NCI-H69 (cell line): ENCODE data around the gene DCUN1D5.
"Not testable (repeated sequence)": the region's sequence is repeated elsewhere in the genome, so short reads cannot be mapped to it uniquely, and the experiment has no call there.

ENCODE experiments used
- DNase-seq: peaks from one replicate; lab custom pipeline; 2025; lab: John Stamatoyannopoulos, UW

The DCUN1D5 gene

GRCh38 chr11:103055221-103055890 is 36.6 kb downstream of the DCUN1D5 start:
- DNase-seq: peak; percentile 65

- no peak for DNase-seq
Observed at GRCh38 chr11:103053997-103054396, 38.0 kb downstream of the DCUN1D5 start.

GRCh38 chr11:103051981-103052380 is 40.0 kb downstream of the DCUN1D5 start:
- no peak for DNase-seq

DNA sequence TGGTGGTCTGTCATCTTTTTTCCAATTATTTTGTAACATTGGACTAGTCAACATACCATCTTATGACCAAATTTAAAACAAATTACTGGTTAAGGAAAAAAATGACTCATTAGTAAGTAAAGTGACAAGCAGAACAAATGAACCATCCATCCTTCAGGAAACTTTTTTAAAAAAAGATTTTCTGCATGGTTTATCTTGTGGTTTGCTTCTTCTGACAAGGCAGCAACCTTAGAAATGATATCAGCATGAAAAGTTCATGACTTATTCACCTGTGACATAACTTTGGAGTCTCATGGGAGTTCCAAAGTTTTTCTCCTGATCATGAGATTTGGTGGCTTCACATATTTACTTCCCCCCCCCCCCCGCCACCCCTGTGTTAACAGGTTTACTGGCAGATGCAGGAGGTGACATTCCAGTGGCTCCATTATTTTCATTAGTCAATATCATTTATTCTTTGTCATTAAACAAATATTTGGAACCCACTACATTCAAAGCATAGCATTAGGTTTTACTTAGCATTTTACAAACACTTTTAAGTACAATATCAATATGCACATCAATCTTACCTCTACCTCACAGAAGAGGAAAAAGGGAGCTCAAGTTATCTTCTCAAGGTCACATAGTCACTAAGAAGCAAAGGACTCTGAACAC is 40.7 kb downstream of the DCUN1D5 start:
- no peak for DNase-seq

DNA sequence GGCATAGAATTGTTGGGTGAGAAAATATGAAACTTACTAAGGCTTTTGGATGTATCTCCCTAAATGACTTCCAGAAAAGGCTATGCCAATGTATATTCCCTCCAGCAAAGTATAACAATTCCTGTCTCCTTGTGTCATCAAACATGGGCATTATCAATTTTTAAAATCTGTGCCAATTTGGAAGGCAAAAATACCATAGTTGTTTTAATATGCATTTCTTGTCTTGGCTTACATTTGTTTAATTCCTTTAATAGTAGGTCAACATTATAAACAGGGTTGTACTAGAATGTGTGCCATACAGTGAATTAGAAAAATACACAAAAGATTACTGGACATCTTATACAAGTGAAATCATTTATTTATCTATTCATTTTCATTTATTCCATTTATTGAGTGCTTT is 41.6 kb downstream of the DCUN1D5 start:
- DNase-seq: no peak

- DNase-seq: no peak
Observed at GRCh38 chr11:103047837-103048236, 44.1 kb downstream of the DCUN1D5 start.

- DNase-seq: no peak
Observed at GRCh38 chr11:103043826-103044678, 47.9 kb downstream of the DCUN1D5 start.

- no peak for DNase-seq
Observed at GRCh38 chr11:103042161-103042560, 49.8 kb downstream of the DCUN1D5 start.

- DNase-seq: peak; percentile 77
Observed at GRCh38 chr11:103035791-103036434, 56.0 kb downstream of the DCUN1D5 start.

DNA sequence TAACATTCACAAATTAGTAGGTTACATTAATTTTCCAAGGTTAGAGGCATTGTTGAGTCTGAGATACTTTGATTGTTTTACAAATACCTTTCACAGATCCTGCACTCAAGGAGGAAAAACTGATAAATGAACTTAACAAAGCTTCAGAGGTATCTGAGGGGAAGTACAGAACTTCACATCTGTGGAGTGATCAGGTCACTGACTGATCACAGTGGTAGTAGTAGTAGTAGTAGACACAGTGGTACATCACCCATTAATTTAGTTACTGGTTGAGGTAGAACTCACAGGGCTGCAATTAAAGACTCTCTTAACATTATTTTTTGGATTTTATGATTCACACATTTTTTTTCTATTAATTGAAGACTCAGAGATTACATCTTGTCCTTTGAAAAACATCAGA is 56.7 kb downstream of the DCUN1D5 start:
- no peak for DNase-seq

GRCh38 chr11:103031834-103032233 is 60.1 kb downstream of the DCUN1D5 start:
- DNase-seq: no peak

- DNase-seq: no peak
Observed at GRCh38 chr11:103029401-103029800, 62.6 kb downstream of the DCUN1D5 start.

DNA sequence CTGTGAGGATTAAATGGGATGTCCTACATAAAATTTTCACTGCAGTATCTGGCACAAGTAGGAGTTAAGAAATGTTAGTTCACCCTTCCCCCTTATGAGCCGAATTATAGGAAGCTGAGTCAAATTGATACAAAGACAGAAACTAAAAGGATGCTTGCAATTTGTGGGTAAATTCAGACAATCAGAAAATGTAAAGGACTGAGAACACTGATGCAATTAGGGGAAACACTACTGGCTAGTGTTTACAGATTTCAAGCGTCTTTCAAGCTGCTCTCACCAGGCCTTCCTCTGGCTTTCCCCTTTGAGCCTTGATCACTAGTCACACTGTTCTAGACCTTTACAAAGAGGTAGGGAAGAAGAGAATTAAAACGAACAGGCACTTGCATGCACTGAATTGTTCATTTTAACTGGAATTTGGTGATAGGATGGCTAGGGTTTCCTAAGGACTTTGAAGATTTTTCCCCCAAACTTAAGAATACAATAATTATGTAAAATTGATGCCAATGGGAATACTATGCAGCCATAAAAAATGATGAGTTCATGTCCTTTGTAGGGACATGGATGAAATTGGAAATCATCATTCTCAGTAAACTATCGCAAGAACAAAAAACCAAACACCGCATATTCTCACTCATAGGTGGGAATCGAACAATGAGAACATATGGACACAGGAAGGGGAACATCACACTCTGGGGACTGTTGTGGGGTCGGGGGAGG is 63.5 kb downstream of the DCUN1D5 start:
- DNase-seq: not testable (repeated sequence)

GRCh38 chr11:103024086-103024485 is 67.9 kb downstream of the DCUN1D5 start:
- DNase-seq: no peak

DNA sequence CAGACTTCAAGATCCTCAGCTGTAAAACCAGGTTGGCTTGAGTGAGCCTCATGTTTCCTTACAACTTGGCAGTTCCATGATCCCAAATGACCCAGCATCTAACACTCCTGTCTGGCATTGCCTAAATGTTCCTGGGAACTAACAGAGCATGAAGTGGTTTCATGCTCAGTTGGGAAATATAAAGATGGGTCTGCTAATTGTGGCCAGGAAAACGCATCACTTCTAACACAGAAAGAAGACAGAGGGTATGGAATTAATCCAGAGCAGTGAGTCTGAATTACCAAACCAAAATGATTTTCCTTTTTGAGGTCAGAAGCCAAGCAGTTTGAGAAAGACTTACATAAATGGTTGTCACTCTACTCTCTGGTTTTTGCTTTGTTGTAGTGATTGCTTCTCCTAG is 75.9 kb downstream of the DCUN1D5 start:
- no peak for DNase-seq

- DNase-seq: no peak
Observed at GRCh38 chr11:103013421-103013820, 78.5 kb downstream of the DCUN1D5 start.
